Breast epithelium (tissue), 3 donors: ENCODE data around the gene CEP89.

Experiments
- POLR2A ChIP-seq: fragments of 450-650 bp; IDR thresholded peaks from one replicate; pipeline ENCODE4 v1.6.1; 2016; ENCODE audit warnings: antibody characterized with exemption, mild to moderate bottlenecking, moderate library complexity
- POLR2AphosphoS5 ChIP-seq, 3 donors: sonication (generic); formaldehyde crosslinking; IDR thresholded peaks; one replicate each; pipeline ENCODE4 v1.6.1; 2017; ENCODE audit warnings: antibody characterized with exemption in 3 of 3
- TF ChIP-seq, protein P1 (sequence below), 3 donors: fragments of 450-650 bp; IDR thresholded peaks; one replicate each; pipeline ENCODE4 v1.5.1; 2016 to 2017; ENCODE audit warnings: antibody characterized with exemption in 3 of 3, mild to moderate bottlenecking in 3 of 3, moderate library complexity in 3 of 3

DNA sequence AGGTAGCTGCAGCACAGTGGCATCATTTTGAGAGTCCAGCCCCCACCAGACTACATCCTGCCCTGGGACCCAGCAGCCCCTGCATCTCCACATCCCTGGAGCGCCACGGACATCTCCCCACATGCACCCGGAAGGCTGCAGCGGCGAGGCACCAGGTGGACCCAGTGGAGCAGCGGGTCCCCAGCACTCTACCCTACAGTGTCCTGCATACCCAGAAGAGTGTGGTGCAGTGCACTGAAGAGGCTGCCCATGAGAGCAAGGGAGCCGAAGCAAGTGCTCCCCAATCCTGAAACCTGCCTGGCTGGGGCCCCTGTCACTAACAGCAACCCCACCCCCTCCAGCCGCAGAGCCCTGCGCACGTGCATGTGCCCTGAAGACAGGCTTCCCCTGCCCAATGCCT lies 80.9 kb downstream of the CEP89 start:
- TF ChIP-seq POLR2A (no peak), POLR2AphosphoS5 (IDR thresholded peaks at IDR 0.05) (no peak)
- TF ChIP-seq, protein P1, sequence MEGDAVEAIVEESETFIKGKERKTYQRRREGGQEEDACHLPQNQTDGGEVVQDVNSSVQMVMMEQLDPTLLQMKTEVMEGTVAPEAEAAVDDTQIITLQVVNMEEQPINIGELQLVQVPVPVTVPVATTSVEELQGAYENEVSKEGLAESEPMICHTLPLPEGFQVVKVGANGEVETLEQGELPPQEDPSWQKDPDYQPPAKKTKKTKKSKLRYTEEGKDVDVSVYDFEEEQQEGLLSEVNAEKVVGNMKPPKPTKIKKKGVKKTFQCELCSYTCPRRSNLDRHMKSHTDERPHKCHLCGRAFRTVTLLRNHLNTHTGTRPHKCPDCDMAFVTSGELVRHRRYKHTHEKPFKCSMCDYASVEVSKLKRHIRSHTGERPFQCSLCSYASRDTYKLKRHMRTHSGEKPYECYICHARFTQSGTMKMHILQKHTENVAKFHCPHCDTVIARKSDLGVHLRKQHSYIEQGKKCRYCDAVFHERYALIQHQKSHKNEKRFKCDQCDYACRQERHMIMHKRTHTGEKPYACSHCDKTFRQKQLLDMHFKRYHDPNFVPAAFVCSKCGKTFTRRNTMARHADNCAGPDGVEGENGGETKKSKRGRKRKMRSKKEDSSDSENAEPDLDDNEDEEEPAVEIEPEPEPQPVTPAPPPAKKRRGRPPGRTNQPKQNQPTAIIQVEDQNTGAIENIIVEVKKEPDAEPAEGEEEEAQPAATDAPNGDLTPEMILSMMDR (IDR thresholded peaks at IDR 0.05), result no peak
